K562 (cell line): ENCODE results near the gene UIMC1. TPM values are rescaled to one million over a fixed set of nuclear protein-coding genes. Genes with fewer than 3 reads are reported as not detected.

Experiments
- ATAC-seq: fragments of 200-7000 bp; cut with Tn5 transposase; 3 replicates; pipeline ENCODE4 v1.9.1; 2020; ENCODE audit warnings: moderate library complexity
- BruUV-seq: library from RNA; stranded (reverse); fragments of 400-500 nt; replicated peaks from 2 replicates; lab custom pipeline; 2021; lab: Mats Ljungman, UMichigan
- CTCF ChIA-PET: fragments of 300-600 bp; formaldehyde crosslinking; extraction: SDS; loops from one replicate; lab custom pipeline; 2021; ENCODE audit warnings: low intra/inter-chr PET ratio; lab: Yijun Ruan, JAX
- POLR2A ChIA-PET: fragments of 300-600, 350-650 bp; sonication (Branson Sonifier 250); formaldehyde crosslinking; extraction: SDS; loops from one replicate; lab custom pipeline; 2021; ENCODE audit warnings: antibody characterized with exemption, inconsistent platforms; lab: Yijun Ruan, JAX
- DNase-seq, 4 experiments: peaks; one replicate each; pipeline versions ENCODE4 v3.0.0 to v3.0.0-alpha.2; 2011 to 2018; ENCODE audit warnings: low spot score in 3 of 4, mixed read lengths in 3 of 4; ENCODE audit errors: extremely low read depth in 1 of 4
- FAIRE-seq: peaks from 2 replicates; lab custom pipeline; 2011; peaks lifted over from hg19 to GRCh38; lab: Jason Lieb, UNC
- H2AFZ ChIP-seq: 2 replicates; pipeline ENCODE4 v1.6.0; 2011; ENCODE audit warnings: low read depth, low read length, control low read depth, inconsistent platforms
- H3K27ac ChIP-seq: fragments of 200-600 bp; 3 replicates; pipeline ENCODE4 v1.8.0; 2011; ENCODE audit warnings: low read depth, mild to moderate bottlenecking, control low read depth, inconsistent platforms, low read length, moderate library complexity, mixed read lengths; ENCODE audit errors: extremely low read depth
- H3K27me3 ChIP-seq, 2 experiments: fragments of 300-600 bp in 1 of 2; 2 replicates in 1 of 2; 3 replicates in 1 of 2; pipeline versions ENCODE4 v1.6.0 to v1.8.0; 2011; ENCODE audit warnings: inconsistent platforms in 2 of 2, low read length in 2 of 2, mild to moderate bottlenecking in 1 of 2, mixed read lengths in 1 of 2, moderate library complexity in 1 of 2; ENCODE audit not compliant: control insufficient read depth in 2 of 2, insufficient read depth in 2 of 2
- H3K36me3 ChIP-seq: fragments of 300-600 bp; 3 replicates; pipeline ENCODE4 v1.8.0; 2011; ENCODE audit warnings: mild to moderate bottlenecking, low read length, inconsistent platforms; ENCODE audit not compliant: control insufficient read depth, insufficient read depth
- H3K4me1 ChIP-seq, 2 experiments: fragments of 200-600 bp in 1 of 2; replicated peaks in 1 of 2; 2 replicates in 1 of 2; 3 replicates in 1 of 2; pipeline versions ENCODE4 v1.5.1 to v1.8.0; 2011; ENCODE audit warnings: inconsistent platforms in 2 of 2, low read length in 2 of 2, mild to moderate bottlenecking in 1 of 2, mixed read lengths in 1 of 2, moderate library complexity in 1 of 2; ENCODE audit not compliant: control insufficient read depth in 2 of 2, insufficient read depth in 2 of 2
- H3K4me2 ChIP-seq: 2 replicates; pipeline ENCODE4 v1.6.1; 2011; ENCODE audit warnings: low read length, control low read depth, inconsistent platforms, mixed read lengths; ENCODE audit not compliant: insufficient read depth
- H3K4me3 ChIP-seq: fragments of 200-600 bp; sonication (generic), shearing (Covaris generic); 2 replicates; pipeline ENCODE4 v1.5.1; 2016; ENCODE audit warnings: control low read depth, inconsistent platforms
- H3K79me2 ChIP-seq: fragments of 200-600 bp; 3 replicates; pipeline ENCODE4 v1.8.0; 2011; ENCODE audit warnings: low read length, inconsistent platforms; ENCODE audit not compliant: control insufficient read depth, insufficient read depth
- H3K9ac ChIP-seq, 2 experiments: 2 replicates each; pipeline versions ENCODE4 v1.6.0 to v1.6.1; 2011; ENCODE audit warnings: low read depth in 2 of 2, low read length in 2 of 2, control low read depth in 1 of 2, inconsistent platforms in 1 of 2, mild to moderate bottlenecking in 1 of 2, mixed read lengths in 1 of 2; ENCODE audit not compliant: insufficient read depth in 1 of 2
- H3K9me1 ChIP-seq: one replicate; pipeline ENCODE4 v1.6.0; 2011; ENCODE audit warnings: inconsistent platforms, mild to moderate bottlenecking, low read length, moderate library complexity; ENCODE audit not compliant: control insufficient read depth, insufficient read depth
- H3K9me3 ChIP-seq: replicated peaks from 2 replicates; pipeline ENCODE4 v1.5.1; 2011; ENCODE audit warnings: low read depth, low read length, inconsistent platforms; ENCODE audit not compliant: control insufficient read depth, insufficient read depth
- H4K20me1 ChIP-seq: replicated peaks from 2 replicates; pipeline ENCODE4 v1.6.1; 2011; ENCODE audit warnings: low read length, inconsistent platforms, mixed read lengths; ENCODE audit not compliant: control insufficient read depth, insufficient read depth
- CSDE1 ChIP-seq, 2 experiments: fragments of 450-650 bp; IDR thresholded peaks; 2 replicates each; pipeline ENCODE4 v1.6.1; 2016; ENCODE audit warnings: mild to moderate bottlenecking in 1 of 2
- GATA2 ChIP-seq: sonication (generic); formaldehyde crosslinking; IDR thresholded peaks from 2 replicates; pipeline ENCODE4 v1.4.0; 2020; ENCODE audit warnings: mild to moderate bottlenecking, missing genetic modification reagents
- GATAD2A ChIP-seq: fragments of 450-650 bp; IDR thresholded peaks from 2 replicates; pipeline ENCODE4 v1.6.1; 2017
- NFIX ChIP-seq: fragments of 250-450 bp; sonication (Bioruptor Pico); IDR thresholded peaks from 2 replicates; pipeline ENCODE4 v1.4.0; 2020; ENCODE audit warnings: low read depth, mild to moderate bottlenecking, moderate library complexity
- PHF8 ChIP-seq: fragments of 200-600 bp; sonication (generic); IDR thresholded peaks from 2 replicates; pipeline ENCODE4 v1.6.1; 2012; ENCODE audit warnings: mixed run types, mild to moderate bottlenecking, inconsistent platforms, low read length, moderate library complexity, borderline replicate concordance
- SAFB2 ChIP-seq: fragments of 200-400 bp; formaldehyde crosslinking; IDR thresholded peaks from 2 replicates; pipeline ENCODE4 v1.6.1; 2018; ENCODE audit warnings: borderline replicate concordance, low read length, low read depth, moderate library complexity; ENCODE audit not compliant: severe bottlenecking
- SIX5 ChIP-seq, 2 experiments: IDR thresholded peaks; 2 replicates each; pipeline ENCODE4 v1.6.1; 2011; ENCODE audit warnings: low read length in 2 of 2, borderline replicate concordance in 1 of 2, low read depth in 1 of 2, mild to moderate bottlenecking in 1 of 2, moderate library complexity in 1 of 2; ENCODE audit not compliant: insufficient read depth in 1 of 2
- STAT5A ChIP-seq: IDR thresholded peaks from 2 replicates; pipeline ENCODE4 v1.6.1; 2012; ENCODE audit warnings: low read length, inconsistent platforms, borderline replicate concordance
- TRIM28 ChIP-seq: fragments of 450-650 bp; IDR thresholded peaks from 2 replicates; pipeline ENCODE4 v1.6.1; 2017
- U2AF2 ChIP-seq: fragments of 200-400 bp; formaldehyde crosslinking; optimal IDR thresholded peaks from 2 replicates; pipeline ENCODE3; 2017; ENCODE audit warnings: low read depth, mild to moderate bottlenecking, low read length
- WGBS: fragments of 100-300 bp; shearing (Covaris generic); methylation state at CpG from one replicate; pipeline ENCODE4 v1.1.6; 2016; ENCODE audit warnings: low coverage, mixed read lengths; ENCODE audit not compliant: insufficient coverage; ENCODE audit errors: missing lambda C conversion rate; 5-methylcytosine and 5-hydroxymethylcytosine counted together
- in situ Hi-C: fragments of 300-500 bp; cut with MboI; formaldehyde crosslinking; loops from 4 replicates; pipeline ENCODE4 v1.15.0; 2018; ENCODE audit warnings: inconsistent platforms, mixed read lengths
- intact Hi-C: fragments of 100-400 bp; cut with micrococcal nuclease; formaldehyde crosslinking; loops from 2 replicates; pipeline ENCODE4 v1.14.2; 2022
- polyA plus RNA-seq, 8 experiments: library from polyadenylated mRNA; depleted of rRNA in 4 of 8; stranded (reverse) in 5 of 8; unstranded in 3 of 8; fragments of >200 nt; fragmentation: Nextera tagmentation in 2 of 8; fragmentation: Illumina TruSeq in 1 of 8; extraction: Ambion mirVana in 2 of 8; extraction: Trizol in 1 of 8; gene quantifications; 2 replicates each; pipeline versions ENCODE4 v1.2.1 to v1.2.3, GENCODE V29; 2011 to 2014; ENCODE audit warnings: inconsistent platforms in 1 of 8, missing spikeins in 1 of 8
- total RNA-seq, 7 experiments: library from RNA; depleted of rRNA in 6 of 7; stranded (reverse); fragments of >200 nt in 6 of 7; fragmentation: Illumina TruSeq in 2 of 7; extraction: Trizol in 2 of 7; gene quantifications; 2 replicates each; pipeline versions ENCODE4 v1.2.1 to v1.2.3, GENCODE V29; 2011 to 2021; ENCODE audit warnings: low replicate concordance in 1 of 7
- TF ChIP-seq, protein P1 (sequence below): fragments of 450-650 bp; formaldehyde crosslinking; IDR thresholded peaks from 2 replicates; pipeline ENCODE4 v1.4.0; 2020; ENCODE audit warnings: mild to moderate bottlenecking, moderate library complexity
- TF ChIP-seq, protein P2 (sequence below): sonication (generic); formaldehyde crosslinking; IDR thresholded peaks from 2 replicates; pipeline ENCODE4 v1.8.0; 2022; ENCODE audit warnings: missing genetic modification reagents, mild to moderate bottlenecking, moderate library complexity, borderline replicate concordance
- TF ChIP-seq, protein P3 (sequence below): sonication (generic); formaldehyde crosslinking; IDR thresholded peaks from 2 replicates; pipeline ENCODE4 v1.8.0; 2022; ENCODE audit warnings: mild to moderate bottlenecking, missing genetic modification reagents
- TF ChIP-seq, protein P4 (sequence below): sonication (generic); formaldehyde crosslinking; IDR thresholded peaks from 2 replicates; pipeline ENCODE4 v1.5.0; 2020; ENCODE audit warnings: missing genetic modification reagents

UIMC1 gene
- total and polyA plus RNA-seq, 9 of the 15 experiments (the other 6 are each of a cell fraction or from before 2014, with no cell fraction given), result 14.9 to 51.7 (median 36.8) TPM

DNA sequence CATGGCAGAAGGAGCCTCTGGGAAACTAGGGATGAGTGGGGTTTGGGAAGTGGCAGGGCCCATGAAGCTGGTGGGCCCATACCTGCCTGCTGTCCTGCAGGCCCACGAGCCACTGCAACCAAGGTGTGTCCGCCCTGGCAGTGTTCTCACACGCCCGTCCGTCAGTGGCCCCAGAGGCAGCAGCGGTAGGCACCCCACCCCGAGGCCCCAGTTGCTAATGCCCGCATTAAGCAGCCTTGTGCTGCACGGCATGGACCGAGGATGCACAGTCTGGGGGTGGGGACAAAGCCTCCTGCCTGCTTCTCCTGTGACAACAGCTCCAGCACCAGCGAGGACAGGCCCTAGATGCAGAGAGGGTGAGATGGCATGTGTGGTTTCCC lies 148.7 kb downstream of the UIMC1 start:
- Histone ChIP-seq H3K4me2 (no peak overlapping the region), H3K4me1 (peaks cover 0 to 28% of the 10 kb centered on the region in 2 experiments; a peak in 1 of 5 replicates), H3K9me3 (no peaks in the 10 kb centered on the region), H3K9me1 (peaks cover 3% of the 10 kb centered on the region), H2AFZ (no peak overlapping the region), H3K27me3 (peaks cover 17 to 86% of the 10 kb centered on the region in 2 experiments; a peak in 4 of 5 replicates), H3K9ac (no peak overlapping the region), H4K20me1 (peaks cover 15% of the 10 kb centered on the region; the same call in 1 of the 2 replicates), H3K4me3 (no peak overlapping the region), H3K27ac (no peak overlapping the region), H3K79me2 (no peaks in the 10 kb centered on the region), H3K36me3 (no peaks in the 10 kb centered on the region)
- ChIA-PET CTCF (no interaction called here), POLR2A (interaction anchor here (0.6 to 1.2 kb wide), 2 partner anchors 9 to 207 kb away, joined by 3 to 7 read pairs; no protein-coding TSS in a partner anchor)
- DNase-seq, result no peak
- no TSS peak for BruUV-seq
- intact Hi-C loops, result no loop called here
- no peak for FAIRE-seq
- in situ Hi-C loops, result no loop called here
- no peak for ATAC-seq
- WGBS, result 0% methylated on average over 11 of the region's 11 CpGs
- TF ChIP-seq, protein P1, sequence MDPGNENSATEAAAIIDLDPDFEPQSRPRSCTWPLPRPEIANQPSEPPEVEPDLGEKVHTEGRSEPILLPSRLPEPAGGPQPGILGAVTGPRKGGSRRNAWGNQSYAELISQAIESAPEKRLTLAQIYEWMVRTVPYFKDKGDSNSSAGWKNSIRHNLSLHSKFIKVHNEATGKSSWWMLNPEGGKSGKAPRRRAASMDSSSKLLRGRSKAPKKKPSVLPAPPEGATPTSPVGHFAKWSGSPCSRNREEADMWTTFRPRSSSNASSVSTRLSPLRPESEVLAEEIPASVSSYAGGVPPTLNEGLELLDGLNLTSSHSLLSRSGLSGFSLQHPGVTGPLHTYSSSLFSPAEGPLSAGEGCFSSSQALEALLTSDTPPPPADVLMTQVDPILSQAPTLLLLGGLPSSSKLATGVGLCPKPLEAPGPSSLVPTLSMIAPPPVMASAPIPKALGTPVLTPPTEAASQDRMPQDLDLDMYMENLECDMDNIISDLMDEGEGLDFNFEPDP, result no peak
- no peak for TF ChIP-seq STAT5A
- TF ChIP-seq, protein P2, sequence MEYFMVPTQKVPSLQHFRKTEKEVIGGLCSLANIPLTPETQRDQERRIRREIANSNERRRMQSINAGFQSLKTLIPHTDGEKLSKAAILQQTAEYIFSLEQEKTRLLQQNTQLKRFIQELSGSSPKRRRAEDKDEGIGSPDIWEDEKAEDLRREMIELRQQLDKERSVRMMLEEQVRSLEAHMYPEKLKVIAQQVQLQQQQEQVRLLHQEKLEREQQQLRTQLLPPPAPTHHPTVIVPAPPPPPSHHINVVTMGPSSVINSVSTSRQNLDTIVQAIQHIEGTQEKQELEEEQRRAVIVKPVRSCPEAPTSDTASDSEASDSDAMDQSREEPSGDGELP (CRISPR knock-in tag), result no peak
- TF ChIP-seq U2AF2, result no peak
- TF ChIP-seq, protein P3, sequence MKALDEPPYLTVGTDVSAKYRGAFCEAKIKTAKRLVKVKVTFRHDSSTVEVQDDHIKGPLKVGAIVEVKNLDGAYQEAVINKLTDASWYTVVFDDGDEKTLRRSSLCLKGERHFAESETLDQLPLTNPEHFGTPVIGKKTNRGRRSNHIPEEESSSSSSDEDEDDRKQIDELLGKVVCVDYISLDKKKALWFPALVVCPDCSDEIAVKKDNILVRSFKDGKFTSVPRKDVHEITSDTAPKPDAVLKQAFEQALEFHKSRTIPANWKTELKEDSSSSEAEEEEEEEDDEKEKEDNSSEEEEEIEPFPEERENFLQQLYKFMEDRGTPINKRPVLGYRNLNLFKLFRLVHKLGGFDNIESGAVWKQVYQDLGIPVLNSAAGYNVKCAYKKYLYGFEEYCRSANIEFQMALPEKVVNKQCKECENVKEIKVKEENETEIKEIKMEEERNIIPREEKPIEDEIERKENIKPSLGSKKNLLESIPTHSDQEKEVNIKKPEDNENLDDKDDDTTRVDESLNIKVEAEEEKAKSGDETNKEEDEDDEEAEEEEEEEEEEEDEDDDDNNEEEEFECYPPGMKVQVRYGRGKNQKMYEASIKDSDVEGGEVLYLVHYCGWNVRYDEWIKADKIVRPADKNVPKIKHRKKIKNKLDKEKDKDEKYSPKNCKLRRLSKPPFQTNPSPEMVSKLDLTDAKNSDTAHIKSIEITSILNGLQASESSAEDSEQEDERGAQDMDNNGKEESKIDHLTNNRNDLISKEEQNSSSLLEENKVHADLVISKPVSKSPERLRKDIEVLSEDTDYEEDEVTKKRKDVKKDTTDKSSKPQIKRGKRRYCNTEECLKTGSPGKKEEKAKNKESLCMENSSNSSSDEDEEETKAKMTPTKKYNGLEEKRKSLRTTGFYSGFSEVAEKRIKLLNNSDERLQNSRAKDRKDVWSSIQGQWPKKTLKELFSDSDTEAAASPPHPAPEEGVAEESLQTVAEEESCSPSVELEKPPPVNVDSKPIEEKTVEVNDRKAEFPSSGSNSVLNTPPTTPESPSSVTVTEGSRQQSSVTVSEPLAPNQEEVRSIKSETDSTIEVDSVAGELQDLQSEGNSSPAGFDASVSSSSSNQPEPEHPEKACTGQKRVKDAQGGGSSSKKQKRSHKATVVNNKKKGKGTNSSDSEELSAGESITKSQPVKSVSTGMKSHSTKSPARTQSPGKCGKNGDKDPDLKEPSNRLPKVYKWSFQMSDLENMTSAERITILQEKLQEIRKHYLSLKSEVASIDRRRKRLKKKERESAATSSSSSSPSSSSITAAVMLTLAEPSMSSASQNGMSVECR (CRISPR knock-in tag), result no peak
- TF ChIP-seq GATA2 (CRISPR knock-in tag), result no peak
- TF ChIP-seq, protein P4, sequence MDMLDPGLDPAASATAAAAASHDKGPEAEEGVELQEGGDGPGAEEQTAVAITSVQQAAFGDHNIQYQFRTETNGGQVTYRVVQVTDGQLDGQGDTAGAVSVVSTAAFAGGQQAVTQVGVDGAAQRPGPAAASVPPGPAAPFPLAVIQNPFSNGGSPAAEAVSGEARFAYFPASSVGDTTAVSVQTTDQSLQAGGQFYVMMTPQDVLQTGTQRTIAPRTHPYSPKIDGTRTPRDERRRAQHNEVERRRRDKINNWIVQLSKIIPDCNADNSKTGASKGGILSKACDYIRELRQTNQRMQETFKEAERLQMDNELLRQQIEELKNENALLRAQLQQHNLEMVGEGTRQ, result no peak
- TF ChIP-seq GATAD2A, result no peak
- TF ChIP-seq SAFB2, result no peak
- TF ChIP-seq PHF8, result no peak
- TF ChIP-seq NFIX (CRISPR knock-in tag), result no peak
- TF ChIP-seq CSDE1 (IDR thresholded peaks at IDR 0.05), result no peak
- no peak for TF ChIP-seq SIX5 (IDR thresholded peaks at IDR 0.05; ENCODE audit: borderline replicate concordance in 1 of 2, insufficient read depth in 1 of 2, low read depth in 1 of 2, low read length in 2 of 2)
- no peak for TF ChIP-seq TRIM28
